ENCODE results near the gene CERS6.

The CERS6 gene

DNA sequence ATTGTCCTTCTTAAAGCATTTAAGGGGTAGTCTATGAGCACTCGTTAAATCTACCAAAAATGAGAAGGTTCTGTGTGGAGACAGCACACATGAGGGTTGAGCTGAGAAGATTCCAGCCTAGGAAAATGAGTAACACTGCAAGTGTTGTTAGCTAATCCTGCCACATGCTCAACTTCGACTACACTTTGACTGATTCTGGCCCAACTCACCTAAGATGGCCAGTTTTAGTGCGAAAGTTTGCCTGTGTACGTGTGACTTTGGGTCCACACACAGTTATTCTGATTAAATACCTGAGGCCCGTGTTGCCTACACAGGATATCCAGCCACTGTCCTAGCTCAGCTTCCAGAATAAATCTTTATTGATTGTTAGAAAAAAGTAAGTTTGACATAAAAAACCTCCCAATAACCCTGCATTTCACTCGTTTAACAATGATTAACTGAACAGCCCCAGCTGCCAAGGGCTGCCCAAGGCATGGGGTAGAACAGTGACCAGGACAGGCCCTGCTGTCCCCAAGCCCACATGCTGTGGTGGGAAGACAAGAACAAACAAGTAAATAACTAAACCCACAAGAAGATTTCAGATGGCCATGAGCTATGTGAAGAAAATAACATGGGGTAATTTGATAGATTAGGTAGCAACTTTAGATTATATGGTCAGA is 14.7 kb upstream of the CERS6 start:
- H3K4me1 ChIP-seq (ENCODE audit: control insufficient read depth in 2 of 2, insufficient read depth in 1 of 2, low read depth in 1 of 2, low read length in 2 of 2) = peaks cover 0 to 2% of the 10 kb centered on the region in 2 donors
- H2BK12ac ChIP-seq (ENCODE audit: low read length) = no peak overlapping the region
- H2AK5ac ChIP-seq (ENCODE audit: low read depth, low read length) = no peak overlapping the region
- no CpG with 5 or more reads among the region's 6 CpGs for WGBS, 2 donors (ENCODE audit: extremely low coverage in 2 of 2, insufficient read length in 2 of 2, insufficient replicate concordance in 1 of 2)
- H3K79me1 ChIP-seq (ENCODE audit: low read depth, low read length) = no peaks in the 10 kb centered on the region
- H3K9ac ChIP-seq (ENCODE audit: low read depth, low read length, poor library complexity) = no peak overlapping the region
- H3K4me3 ChIP-seq (ENCODE audit: low read length in 2 of 2) = no peak overlapping the region
- H3K9me3 ChIP-seq (replicated peaks in 1 of 2; ENCODE audit: control insufficient read depth in 2 of 2, insufficient read depth in 1 of 2, low read depth in 1 of 2, low read length in 2 of 2) = no peaks in the 10 kb centered on the region
- H3K18ac ChIP-seq (ENCODE audit: low read length) = no peak overlapping the region
- no peak overlapping the region for H4K8ac ChIP-seq (ENCODE audit: low read depth, low read length)
- H3K23ac ChIP-seq (ENCODE audit: low read depth, low read length, poor library complexity) = no peak overlapping the region
- H3K27ac ChIP-seq (replicated peaks; ENCODE audit: low read length) = no peak overlapping the region
- no peaks in the 10 kb centered on the region for H3K36me3 ChIP-seq (replicated peaks in 1 of 2; ENCODE audit: control insufficient read depth in 2 of 2, insufficient read depth in 2 of 2, low read length in 2 of 2)
- H2BK15ac ChIP-seq (ENCODE audit: low read length) = no peak overlapping the region
- no peak overlapping the region for H3K14ac ChIP-seq (ENCODE audit: low read length)
- H3K4me2 ChIP-seq (ENCODE audit: insufficient read depth, low read length, poor library complexity, severe bottlenecking) = no peak overlapping the region
- no peak overlapping the region for H4K91ac ChIP-seq (ENCODE audit: low read depth, low read length, poor library complexity)
- H2BK120ac ChIP-seq (ENCODE audit: low read depth, low read length) = no peak overlapping the region
- no peak for DNase-seq (ENCODE audit: low spot score)
- no peaks in the 10 kb centered on the region for H3K27me3 ChIP-seq (ENCODE audit: control insufficient read depth in 3 of 3, insufficient read depth in 3 of 3, low read depth in 1 of 3, low read length in 3 of 3)
- H3K4ac ChIP-seq (ENCODE audit: low read length) = no peak overlapping the region
- H2AFZ ChIP-seq (ENCODE audit: low read length) = no peak overlapping the region
- H2BK5ac ChIP-seq (ENCODE audit: low read length) = no peak overlapping the region

DNA sequence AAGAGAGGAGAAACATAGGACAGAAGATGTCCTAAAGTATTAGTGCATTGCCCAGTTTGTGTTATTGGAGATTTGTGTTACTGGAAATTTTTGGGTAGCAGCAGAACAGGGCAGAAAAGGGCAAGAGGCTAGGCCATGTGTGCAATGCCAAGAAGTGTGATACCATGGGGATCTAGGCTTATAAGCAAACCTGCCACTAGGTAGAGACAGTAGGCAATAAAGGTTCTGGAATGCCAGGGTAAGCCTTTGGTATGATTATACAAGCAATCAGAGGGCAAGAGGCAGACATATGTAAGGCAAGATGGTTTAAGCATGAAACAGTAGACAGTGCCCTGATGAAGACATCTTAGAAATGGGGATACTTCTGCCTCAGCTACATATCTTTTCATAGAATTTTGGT is 12.3 kb upstream of the CERS6 start:
- Histone ChIP-seq H3K4me2 (ENCODE audit: insufficient read depth, low read length, poor library complexity, severe bottlenecking) (no peak overlapping the region), H2BK120ac (ENCODE audit: low read depth, low read length) (no peak overlapping the region), H4K91ac (ENCODE audit: low read depth, low read length, poor library complexity) (no peak overlapping the region), H3K9ac (ENCODE audit: low read depth, low read length, poor library complexity) (no peak overlapping the region), H3K4ac (ENCODE audit: low read length) (no peak overlapping the region), H2BK12ac (ENCODE audit: low read length) (no peak overlapping the region), H3K4me1 (ENCODE audit: control insufficient read depth in 2 of 2, insufficient read depth in 1 of 2, low read depth in 1 of 2, low read length in 2 of 2) (no peaks in the 10 kb centered on the region), H3K14ac (ENCODE audit: low read length) (no peak overlapping the region), H2AK5ac (ENCODE audit: low read depth, low read length) (no peak overlapping the region), H2BK15ac (ENCODE audit: low read length) (no peak overlapping the region), H3K18ac (ENCODE audit: low read length) (no peak overlapping the region), H3K27me3 (ENCODE audit: control insufficient read depth in 3 of 3, insufficient read depth in 3 of 3, low read depth in 1 of 3, low read length in 3 of 3) (no peaks in the 10 kb centered on the region), H3K4me3 (ENCODE audit: low read length in 2 of 2) (no peak overlapping the region), H2BK5ac (ENCODE audit: low read length) (no peak overlapping the region), H3K23ac (ENCODE audit: low read depth, low read length, poor library complexity) (no peak overlapping the region), H3K9me3 (replicated peaks in 1 of 2; ENCODE audit: control insufficient read depth in 2 of 2, insufficient read depth in 1 of 2, low read depth in 1 of 2, low read length in 2 of 2) (no peaks in the 10 kb centered on the region), H4K8ac (ENCODE audit: low read depth, low read length) (no peak overlapping the region), H2AFZ (ENCODE audit: low read length) (no peak overlapping the region), H3K36me3 (replicated peaks in 1 of 2; ENCODE audit: control insufficient read depth in 2 of 2, insufficient read depth in 2 of 2, low read length in 2 of 2) (no peaks in the 10 kb centered on the region), H3K27ac (replicated peaks; ENCODE audit: low read length) (no peak overlapping the region), H3K79me1 (ENCODE audit: low read depth, low read length) (no peaks in the 10 kb centered on the region)
- DNase-seq (ENCODE audit: low spot score) = no peak

DNA sequence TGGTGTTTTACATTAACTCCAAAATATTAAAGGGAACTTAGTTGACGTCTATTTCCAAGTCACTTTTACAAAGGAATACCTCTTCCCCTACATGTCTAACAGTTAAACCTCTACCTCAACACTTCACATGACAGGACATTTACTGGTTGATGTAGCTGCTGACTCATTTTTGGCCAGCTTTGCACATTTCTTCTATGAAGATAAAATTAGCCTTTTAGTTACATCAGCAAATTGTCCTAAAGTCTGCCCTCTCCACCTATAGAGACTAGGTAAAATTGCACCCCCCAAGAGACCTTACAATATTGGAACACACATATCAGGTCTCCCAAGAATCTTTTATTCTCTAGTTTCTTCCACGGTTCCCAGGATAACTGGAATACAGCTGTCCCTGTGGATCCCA is 10.1 kb upstream of the CERS6 start:
- Histone ChIP-seq H3K4ac (ENCODE audit: low read length) (no peak overlapping the region), H3K14ac (ENCODE audit: low read length) (no peak overlapping the region), H3K4me1 (ENCODE audit: control insufficient read depth in 2 of 2, insufficient read depth in 1 of 2, low read depth in 1 of 2, low read length in 2 of 2) (no peaks in the 10 kb centered on the region), H3K4me2 (ENCODE audit: insufficient read depth, low read length, poor library complexity, severe bottlenecking) (no peak overlapping the region), H3K79me1 (ENCODE audit: low read depth, low read length) (no peaks in the 10 kb centered on the region), H3K27me3 (ENCODE audit: control insufficient read depth in 3 of 3, insufficient read depth in 3 of 3, low read depth in 1 of 3, low read length in 3 of 3) (no peaks in the 10 kb centered on the region), H3K4me3 (ENCODE audit: low read length in 2 of 2) (no peak overlapping the region), H2BK12ac (ENCODE audit: low read length) (no peak overlapping the region), H2BK5ac (ENCODE audit: low read length) (no peak overlapping the region), H2AFZ (ENCODE audit: low read length) (no peak overlapping the region), H4K91ac (ENCODE audit: low read depth, low read length, poor library complexity) (no peak overlapping the region), H3K18ac (ENCODE audit: low read length) (no peak overlapping the region), H3K9ac (ENCODE audit: low read depth, low read length, poor library complexity) (no peak overlapping the region), H2BK120ac (ENCODE audit: low read depth, low read length) (no peak overlapping the region), H2AK5ac (ENCODE audit: low read depth, low read length) (no peak overlapping the region), H2BK15ac (ENCODE audit: low read length) (no peak overlapping the region), H3K36me3 (replicated peaks in 1 of 2; ENCODE audit: control insufficient read depth in 2 of 2, insufficient read depth in 2 of 2, low read length in 2 of 2) (no peaks in the 10 kb centered on the region), H3K23ac (ENCODE audit: low read depth, low read length, poor library complexity) (no peak overlapping the region), H3K9me3 (replicated peaks in 1 of 2; ENCODE audit: control insufficient read depth in 2 of 2, insufficient read depth in 1 of 2, low read depth in 1 of 2, low read length in 2 of 2) (no peaks in the 10 kb centered on the region), H4K8ac (ENCODE audit: low read depth, low read length) (no peak overlapping the region), H3K27ac (replicated peaks; ENCODE audit: low read length) (no peak overlapping the region)
- WGBS, 2 donors (ENCODE audit: extremely low coverage in 2 of 2, insufficient read length in 2 of 2, insufficient replicate concordance in 1 of 2) = no CpG with 5 or more reads among the region's 2 CpGs
- no peak for DNase-seq (ENCODE audit: low spot score)

DNA sequence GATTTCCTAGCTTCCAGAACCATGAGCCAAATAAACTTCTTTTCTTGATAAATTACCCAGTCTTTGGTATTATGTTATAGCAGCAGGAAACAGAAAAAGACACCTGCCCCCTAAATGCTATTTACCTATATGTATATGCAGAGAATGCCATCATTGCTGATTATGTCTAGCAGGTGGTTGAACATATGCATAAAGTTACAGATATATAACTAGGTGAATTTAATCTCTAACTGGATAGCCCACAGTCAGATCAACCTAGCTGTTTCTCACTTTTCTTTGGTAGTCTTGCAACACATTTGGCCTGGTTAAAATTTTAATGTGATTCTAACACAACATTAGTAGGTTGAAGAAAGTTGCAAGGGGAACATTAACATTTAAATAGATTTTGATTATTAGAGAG is 7.1 kb upstream of the CERS6 start:
- Histone ChIP-seq H4K8ac (ENCODE audit: low read depth, low read length) (no peak overlapping the region), H3K14ac (ENCODE audit: low read length) (no peak overlapping the region), H3K36me3 (replicated peaks in 1 of 2; ENCODE audit: control insufficient read depth in 2 of 2, insufficient read depth in 2 of 2, low read length in 2 of 2) (no peaks in the 10 kb centered on the region), H2BK12ac (ENCODE audit: low read length) (no peak overlapping the region), H3K18ac (ENCODE audit: low read length) (no peak overlapping the region), H3K23ac (ENCODE audit: low read depth, low read length, poor library complexity) (no peak overlapping the region), H3K4me3 (ENCODE audit: low read length in 2 of 2) (no peak overlapping the region), H3K79me1 (ENCODE audit: low read depth, low read length) (no peaks in the 10 kb centered on the region), H3K27ac (replicated peaks; ENCODE audit: low read length) (no peak overlapping the region), H3K4me2 (ENCODE audit: insufficient read depth, low read length, poor library complexity, severe bottlenecking) (no peak overlapping the region), H3K4me1 (ENCODE audit: control insufficient read depth in 2 of 2, insufficient read depth in 1 of 2, low read depth in 1 of 2, low read length in 2 of 2) (no peaks in the 10 kb centered on the region), H2BK15ac (ENCODE audit: low read length) (no peak overlapping the region), H2BK5ac (ENCODE audit: low read length) (no peak overlapping the region), H3K27me3 (ENCODE audit: control insufficient read depth in 3 of 3, insufficient read depth in 3 of 3, low read depth in 1 of 3, low read length in 3 of 3) (no peaks in the 10 kb centered on the region), H3K9ac (ENCODE audit: low read depth, low read length, poor library complexity) (no peak overlapping the region), H3K4ac (ENCODE audit: low read length) (no peak overlapping the region), H2BK120ac (ENCODE audit: low read depth, low read length) (no peak overlapping the region), H3K9me3 (replicated peaks in 1 of 2; ENCODE audit: control insufficient read depth in 2 of 2, insufficient read depth in 1 of 2, low read depth in 1 of 2, low read length in 2 of 2) (no peaks in the 10 kb centered on the region), H4K91ac (ENCODE audit: low read depth, low read length, poor library complexity) (no peak overlapping the region), H2AK5ac (ENCODE audit: low read depth, low read length) (no peak overlapping the region), H2AFZ (ENCODE audit: low read length) (no peak overlapping the region)
- DNase-seq (ENCODE audit: low spot score) = no peak

All from neuronal stem cell (in vitro differentiated cells).